Kidney (tissue), 14 donors: ENCODE results near the gene DSCAM. TPM values are rescaled to one million over a fixed set of nuclear protein-coding genes. Genes with fewer than 3 reads are reported as not detected.

ENCODE experiments used
- DNase-seq, 5 donors: peaks; one replicate each; pipeline ENCODE4 v3.0.0-alpha.2; 2013 to 2020
- FAIRE-seq: peaks from 2 replicates; lab custom pipeline; 2012; peaks lifted over from hg19 to GRCh38; lab: Jason Lieb, UNC
- H3K27ac ChIP-seq, 2 donors: one replicate each; pipeline ENCODE4 v1.7.0; 2013; ENCODE audit warnings: low read depth in 2 of 2, low read length in 2 of 2, inconsistent platforms in 1 of 2
- H3K27me3 ChIP-seq: one replicate; pipeline ENCODE4 v1.7.1; 2013; ENCODE audit warnings: low read length, inconsistent platforms; ENCODE audit not compliant: control insufficient read depth, insufficient read depth
- H3K36me3 ChIP-seq, 3 donors: one replicate each; pipeline versions ENCODE4 v1.7.0 to v1.7.1; 2013; ENCODE audit warnings: low read length in 3 of 3, control low read depth in 1 of 3, inconsistent platforms in 1 of 3; ENCODE audit not compliant: insufficient read depth in 3 of 3, control insufficient read depth in 2 of 3
- H3K4me1 ChIP-seq, 3 donors: one replicate each; pipeline versions ENCODE4 v1.7.0 to v1.7.1; 2013; ENCODE audit warnings: low read length in 3 of 3, inconsistent platforms in 1 of 3, low read depth in 1 of 3; ENCODE audit not compliant: control insufficient read depth in 2 of 3, insufficient read depth in 2 of 3
- H3K4me3 ChIP-seq, 3 donors: one replicate each; pipeline versions ENCODE4 v1.7.0 to v1.8.1; 2013; ENCODE audit warnings: low read length in 3 of 3, control low read depth in 1 of 3, inconsistent platforms in 1 of 3
- H3K9ac ChIP-seq, 3 donors: one replicate each; pipeline versions ENCODE4 v1.7.0 to v1.7.1; 2013; ENCODE audit warnings: low read length in 3 of 3, control low read depth in 1 of 3, inconsistent platforms in 1 of 3
- H3K9me3 ChIP-seq, 3 donors: one replicate each; pipeline versions ENCODE4 v1.7.0 to v1.7.1; 2013; ENCODE audit warnings: low read length in 3 of 3, control low read depth in 1 of 3, inconsistent platforms in 1 of 3; ENCODE audit not compliant: control insufficient read depth in 2 of 3, insufficient read depth in 1 of 3
- CTCF ChIP-seq: IDR thresholded peaks from 3 replicates; pipeline ENCODE4 v1.5.1; 2012; ENCODE audit warnings: mild to moderate bottlenecking, moderate library complexity, borderline replicate concordance; ENCODE audit not compliant: insufficient read depth; ENCODE audit errors: extremely low read depth
- intact Hi-C: fragments of 100-400 bp; cut with DNase I; formaldehyde crosslinking; loops from one replicate; pipeline ENCODE4 v1.11.1; 2022
- polyA plus RNA-seq: library from polyadenylated mRNA; stranded (reverse); fragments of 350-450 nt; fragmentation: Illumina TruSeq; extraction: RNeasy Lipid Tissue Mini Kit (QIAGEN cat#74804); gene quantifications from one replicate; pipeline ENCODE4 v1.2.3, GENCODE V29; 2014; ENCODE audit warnings: low read depth, low replicate concordance; ENCODE audit not compliant: insufficient read depth
- total RNA-seq: library from RNA; stranded (reverse); fragmentation: NEBNext Ultra II Directional; extraction: Animal tissue kit (Norgen Biotek cat#: 25700); gene quantifications from one replicate; pipeline ENCODE4 v1.2.1, GENCODE V29; 2021
- donor health status: control.
- donor health status: control.
- donor health status: control.
- donor health status: control.
- donor health status: control.
- donor health status: DM: yes; HTN: yes; CAD: no.
- donor health status: Normal renal cell carcinoma (clear cell type).

The DSCAM gene
- total and polyA plus RNA-seq, 2 donors from 2014 or later, result not detected

GRCh38 chr21:39976800-39977199 lies 870.2 kb downstream of the DSCAM start:
- intact Hi-C loops, result no loop called here
- Histone ChIP-seq H3K27ac (no peak overlapping the region), H3K36me3 (no peaks in the 10 kb centered on the region), H3K9me3 (no peaks in the 10 kb centered on the region), H3K27me3 (no peaks in the 10 kb centered on the region), H3K4me3 (no peak overlapping the region), H3K9ac (no peak overlapping the region), H3K4me1 (no peaks in the 10 kb centered on the region)
- FAIRE-seq (no peak), DNase-seq (peak in 4 of 5 donors; percentile 37 to 72 (median 56))
- no peak for TF ChIP-seq CTCF

- FAIRE-seq (no peak), DNase-seq (no peak)
- no peaks in the 10 kb centered on the region for H3K9me3 ChIP-seq
- TF ChIP-seq CTCF, result no peak
- intact Hi-C loops, result no loop called here
- H3K27me3 ChIP-seq, result no peaks in the 10 kb centered on the region
- no peaks in the 10 kb centered on the region for H3K36me3 ChIP-seq
- H3K4me1 ChIP-seq, result no peaks in the 10 kb centered on the region
- H3K27ac ChIP-seq, result no peak overlapping the region
- no peak overlapping the region for H3K9ac ChIP-seq
- H3K4me3 ChIP-seq, result no peak overlapping the region
Measured at GRCh38 chr21:39972976-39973770, 873.8 kb downstream of the DSCAM start.

- DNase-seq (no peak), FAIRE-seq (no peak)
- Histone ChIP-seq H3K9me3 (no peaks in the 10 kb centered on the region), H3K27ac (no peak overlapping the region), H3K4me3 (no peak overlapping the region), H3K27me3 (no peaks in the 10 kb centered on the region), H3K4me1 (no peaks in the 10 kb centered on the region), H3K9ac (no peak overlapping the region), H3K36me3 (no peaks in the 10 kb centered on the region)
- intact Hi-C loops, result no loop called here
- TF ChIP-seq CTCF, result no peak
Measured at GRCh38 chr21:39972471-39972870, 874.5 kb downstream of the DSCAM start.

- Histone ChIP-seq H3K4me1 (no peaks in the 10 kb centered on the region), H3K9ac (no peak overlapping the region), H3K9me3 (no peaks in the 10 kb centered on the region), H3K36me3 (no peaks in the 10 kb centered on the region), H3K27ac (no peak overlapping the region), H3K27me3 (no peaks in the 10 kb centered on the region), H3K4me3 (no peak overlapping the region)
- no peak for FAIRE-seq
- DNase-seq, result peak in 1 of 5 donors; percentile 22
- no peak for TF ChIP-seq CTCF
- intact Hi-C loops, result no loop called here
Measured at GRCh38 chr21:39971956-39972355, 875.0 kb downstream of the DSCAM start.
